ENCODE results near the gene ITPR1. TPM values are rescaled to one million over a fixed set of nuclear protein-coding genes. Genes with fewer than 3 reads are reported as not detected.

Gene ITPR1
- total RNA-seq, 2 experiments from 2014 or later = 74.3 to 76.2 TPM

- POLR2A ChIA-PET = no interaction called here
- ATAC-seq (ENCODE audit: low read depth) (no peak), DNase-seq (no peak)
- Mint-ChIP-seq H3K9me3 (peaks cover 7% of the 10 kb centered on the region), H3K4me1 (no peaks in the 10 kb centered on the region), H3K27me3 (no peaks in the 10 kb centered on the region), H3K27ac (no peak overlapping the region), H3K36me3 (peaks cover 70% of the 10 kb centered on the region), H3K4me3 (no peak overlapping the region)
These were observed 292.4 kb downstream of the ITPR1 start for GRCh38 chr3:4785551-4785950.

- ATAC-seq (ENCODE audit: low read depth) (no peak), DNase-seq (no peak)
- POLR2A ChIA-PET = no interaction called here
- H3K27ac Mint-ChIP-seq = no peak overlapping the region
- no peaks in the 10 kb centered on the region for H3K27me3 Mint-ChIP-seq
- H3K4me1 Mint-ChIP-seq = no peaks in the 10 kb centered on the region
- peaks cover 8% of the 10 kb centered on the region for H3K9me3 Mint-ChIP-seq
- peaks cover 78% of the 10 kb centered on the region for H3K36me3 Mint-ChIP-seq
- no peak overlapping the region for H3K4me3 Mint-ChIP-seq
These were observed 293.3 kb downstream of the ITPR1 start for GRCh38 chr3:4786431-4786830.

- Mint-ChIP-seq H3K4me3 (no peak overlapping the region), H3K27me3 (no peaks in the 10 kb centered on the region), H3K36me3 (peaks cover 85% of the 10 kb centered on the region), H3K4me1 (no peaks in the 10 kb centered on the region), H3K9me3 (peaks cover 7% of the 10 kb centered on the region), H3K27ac (no peak overlapping the region)
- DNase-seq (no peak), ATAC-seq (ENCODE audit: low read depth) (no peak)
- POLR2A ChIA-PET = no interaction called here
These were observed 298.2 kb downstream of the ITPR1 start for GRCh38 chr3:4791358-4791757.

GRCh38 chr3:4793311-4793710, 300.2 kb downstream of the ITPR1 start:
- Mint-ChIP-seq H3K27me3 (no peaks in the 10 kb centered on the region), H3K36me3 (peaks cover 94% of the 10 kb centered on the region), H3K27ac (peak overlapping the region; percentile 5), H3K4me1 (no peaks in the 10 kb centered on the region), H3K9me3 (peaks cover 6% of the 10 kb centered on the region), H3K4me3 (no peak overlapping the region)
- ATAC-seq (ENCODE audit: low read depth) (no peak), DNase-seq (no peak)
- POLR2A ChIA-PET = no interaction called here

GRCh38 chr3:4794331-4794730, 301.2 kb downstream of the ITPR1 start:
- no peaks in the 10 kb centered on the region for H3K27me3 Mint-ChIP-seq
- peaks cover 93% of the 10 kb centered on the region for H3K36me3 Mint-ChIP-seq
- H3K27ac Mint-ChIP-seq = no peak overlapping the region
- POLR2A ChIA-PET = no interaction called here
- peaks cover 5% of the 10 kb centered on the region for H3K9me3 Mint-ChIP-seq
- ATAC-seq (ENCODE audit: low read depth) (no peak), DNase-seq (no peak)
- H3K4me3 Mint-ChIP-seq = no peak overlapping the region
- no peaks in the 10 kb centered on the region for H3K4me1 Mint-ChIP-seq

GRCh38 chr3:4794798-4795197, 301.6 kb downstream of the ITPR1 start:
- H3K27me3 Mint-ChIP-seq = no peaks in the 10 kb centered on the region
- H3K36me3 Mint-ChIP-seq = peaks cover 92% of the 10 kb centered on the region
- no peak overlapping the region for H3K27ac Mint-ChIP-seq
- ATAC-seq (ENCODE audit: low read depth) (no peak), DNase-seq (no peak)
- H3K4me1 Mint-ChIP-seq = no peaks in the 10 kb centered on the region
- POLR2A ChIA-PET = no interaction called here
- H3K4me3 Mint-ChIP-seq = no peak overlapping the region
- peaks cover 5% of the 10 kb centered on the region for H3K9me3 Mint-ChIP-seq

- H3K27ac Mint-ChIP-seq = no peak overlapping the region
- POLR2A ChIA-PET = no interaction called here
- DNase-seq (no peak), ATAC-seq (ENCODE audit: low read depth) (no peak)
- peaks cover 4% of the 10 kb centered on the region for H3K9me3 Mint-ChIP-seq
- H3K36me3 Mint-ChIP-seq = peaks cover 94% of the 10 kb centered on the region
- no peaks in the 10 kb centered on the region for H3K27me3 Mint-ChIP-seq
- peaks cover 2% of the 10 kb centered on the region for H3K4me1 Mint-ChIP-seq
- no peak overlapping the region for H3K4me3 Mint-ChIP-seq
These were observed 302.8 kb downstream of the ITPR1 start for GRCh38 chr3:4795905-4796304.

- H3K36me3 Mint-ChIP-seq = peaks cover 92% of the 10 kb centered on the region
- H3K27me3 Mint-ChIP-seq = no peaks in the 10 kb centered on the region
- POLR2A ChIA-PET = no interaction called here
- peaks cover 5% of the 10 kb centered on the region for H3K9me3 Mint-ChIP-seq
- H3K27ac Mint-ChIP-seq = no peak overlapping the region
- H3K4me3 Mint-ChIP-seq = no peak overlapping the region
- DNase-seq (no peak), ATAC-seq (ENCODE audit: low read depth) (no peak)
- peaks cover 3% of the 10 kb centered on the region for H3K4me1 Mint-ChIP-seq
These were observed 304.1 kb downstream of the ITPR1 start for GRCh38 chr3:4797201-4797705.

- ATAC-seq (ENCODE audit: low read depth) = no peak
- DNase-seq = no peak
- no peak overlapping the region for H3K4me3 Mint-ChIP-seq
- H3K4me1 Mint-ChIP-seq = peaks cover 12% of the 10 kb centered on the region
- H3K9me3 Mint-ChIP-seq = peaks cover 9% of the 10 kb centered on the region
- POLR2A ChIA-PET = no interaction called here
- peaks cover 91% of the 10 kb centered on the region for H3K36me3 Mint-ChIP-seq
- H3K27ac Mint-ChIP-seq = no peak overlapping the region
- H3K27me3 Mint-ChIP-seq = no peaks in the 10 kb centered on the region
These were observed 306.4 kb downstream of the ITPR1 start for GRCh38 chr3:4799266-4800256.

- DNase-seq (no peak), ATAC-seq (ENCODE audit: low read depth) (no peak)
- H3K4me3 Mint-ChIP-seq = no peak overlapping the region
- H3K9me3 Mint-ChIP-seq = peaks cover 9% of the 10 kb centered on the region
- POLR2A ChIA-PET = no interaction called here
- H3K4me1 Mint-ChIP-seq = peaks cover 15% of the 10 kb centered on the region
- H3K36me3 Mint-ChIP-seq = peaks cover 93% of the 10 kb centered on the region
- no peak overlapping the region for H3K27ac Mint-ChIP-seq
- H3K27me3 Mint-ChIP-seq = no peaks in the 10 kb centered on the region
These were observed 307.4 kb downstream of the ITPR1 start for GRCh38 chr3:4800595-4800994.

GRCh38 chr3:4801892-4802291, 308.7 kb downstream of the ITPR1 start:
- ATAC-seq (ENCODE audit: low read depth) = no peak
- no peak overlapping the region for H3K4me3 Mint-ChIP-seq
- H3K27ac Mint-ChIP-seq = no peak overlapping the region
- H3K9me3 Mint-ChIP-seq = peaks cover 7% of the 10 kb centered on the region
- DNase-seq = no peak
- H3K36me3 Mint-ChIP-seq = peaks cover 93% of the 10 kb centered on the region
- no peaks in the 10 kb centered on the region for H3K27me3 Mint-ChIP-seq
- H3K4me1 Mint-ChIP-seq = peaks cover 17% of the 10 kb centered on the region
- POLR2A ChIA-PET = no interaction called here

- ATAC-seq (ENCODE audit: low read depth) (no peak), DNase-seq (no peak)
- POLR2A ChIA-PET = no interaction called here
- Mint-ChIP-seq H3K27me3 (no peaks in the 10 kb centered on the region), H3K27ac (no peak overlapping the region), H3K36me3 (peaks cover 91% of the 10 kb centered on the region), H3K4me3 (no peak overlapping the region), H3K9me3 (peaks cover 7% of the 10 kb centered on the region), H3K4me1 (peaks cover 19% of the 10 kb centered on the region)
These were observed 309.8 kb downstream of the ITPR1 start for GRCh38 chr3:4802903-4803302.

GRCh38 chr3:4804161-4805058, 311.3 kb downstream of the ITPR1 start:
- DNase-seq = no peak
- H3K4me1 Mint-ChIP-seq = peaks cover 19% of the 10 kb centered on the region
- H3K36me3 Mint-ChIP-seq = peaks cover 83% of the 10 kb centered on the region

More at GRCh38 chr3:4804161-4805058, 311.3 kb downstream of the ITPR1 start:
- no peak for ATAC-seq (ENCODE audit: low read depth)
- no peak overlapping the region for H3K4me3 Mint-ChIP-seq
- POLR2A ChIA-PET = no interaction called here
- H3K27ac Mint-ChIP-seq = peak overlapping the region; percentile 19
- no peaks in the 10 kb centered on the region for H3K27me3 Mint-ChIP-seq
- H3K9me3 Mint-ChIP-seq = peaks cover 7% of the 10 kb centered on the region

Measured in activated naive CD8-positive, alpha-beta T cell treated with anti-CD3 and anti-CD28 coated beads, Interleukin-2, amount 10 ng/mL, durations not matched to agents 7 days and 5 days (primary cell).